Measurements from ENCODE around the gene GRIK4. TPM values are rescaled to one million over a fixed set of nuclear protein-coding genes. Genes with fewer than 3 reads are reported as not detected.

Gene GRIK4
- total RNA-seq, 1 experiment from 2014 or later: 3.3 TPM

- ChIA-PET POLR2A (no interaction called here), CTCF (interaction anchor here (1.3 kb wide), 1 partner anchor 186 kb away, joined by 3 read pairs; no protein-coding TSS in a partner anchor)
- no peaks in the 10 kb centered on the region for H3K9me3 Mint-ChIP-seq
- no peak overlapping the region for H3K27ac Mint-ChIP-seq
- DNase-seq (ENCODE audit: low spot score) (no peak), ATAC-seq (no peak)
- TF ChIP-seq USF2 (CRISPR knock-in tag; IDR thresholded peaks at IDR 0.05) (no peak), HMGXB4 (CRISPR knock-in tag; IDR thresholded peaks at IDR 0.05) (no peak), IRF1 (CRISPR knock-in tag; IDR thresholded peaks at IDR 0.05) (no peak), ZNF138 (CRISPR knock-in tag; conservative IDR thresholded peaks at IDR 0.05) (no peak), FOXJ3 (CRISPR knock-in tag; IDR thresholded peaks at IDR 0.05; ENCODE audit: borderline replicate concordance) (no peak), ZNF121 (CRISPR knock-in tag; IDR thresholded peaks at IDR 0.05) (no peak; the same call in 1 of the 2 replicates), ESRRA (CRISPR knock-in tag; IDR thresholded peaks at IDR 0.05; ENCODE audit: borderline replicate concordance) (no peak), PRDM15 (CRISPR knock-in tag; IDR thresholded peaks at IDR 0.05) (no peak), MLX (CRISPR knock-in tag; IDR thresholded peaks at IDR 0.05) (no peak), MXD4 (CRISPR knock-in tag; IDR thresholded peaks at IDR 0.05; ENCODE audit: borderline replicate concordance) (no peak), NFATC4 (CRISPR knock-in tag; IDR thresholded peaks at IDR 0.05) (no peak), FOXP4 (CRISPR knock-in tag; IDR thresholded peaks at IDR 0.05) (no peak), GABPB1 (CRISPR knock-in tag; IDR thresholded peaks at IDR 0.05) (no peak), TCF7 (CRISPR knock-in tag; IDR thresholded peaks at IDR 0.05; ENCODE audit: low read depth) (no peak), CREM (CRISPR knock-in tag; IDR thresholded peaks at IDR 0.05) (no peak), NR3C1 (CRISPR knock-in tag; conservative IDR thresholded peaks at IDR 0.05; ENCODE audit: low read depth) (no peak), ATF1 (CRISPR knock-in tag; IDR thresholded peaks at IDR 0.05) (no peak), GTF2I (CRISPR knock-in tag; conservative IDR thresholded peaks at IDR 0.05) (no peak), PRRX2 (CRISPR knock-in tag; IDR thresholded peaks at IDR 0.05) (no peak)
- H3K27me3 Mint-ChIP-seq (ENCODE audit: low read depth): no peaks in the 10 kb centered on the region
- H3K4me1 Mint-ChIP-seq: no peaks in the 10 kb centered on the region
- H3K36me3 Mint-ChIP-seq: peaks cover 35% of the 10 kb centered on the region
- H3K4me3 Mint-ChIP-seq: no peak overlapping the region
These were observed 38.0 kb upstream of the GRIK4 start for GRCh38 chr11:120473503-120473902.

Measured in WTC11 (cell line).